ENCODE results near the gene PLET1.
A peak's percentile ranks its signal among the peaks of the same experiment; 100 is the strongest.

Gene PLET1

DNA sequence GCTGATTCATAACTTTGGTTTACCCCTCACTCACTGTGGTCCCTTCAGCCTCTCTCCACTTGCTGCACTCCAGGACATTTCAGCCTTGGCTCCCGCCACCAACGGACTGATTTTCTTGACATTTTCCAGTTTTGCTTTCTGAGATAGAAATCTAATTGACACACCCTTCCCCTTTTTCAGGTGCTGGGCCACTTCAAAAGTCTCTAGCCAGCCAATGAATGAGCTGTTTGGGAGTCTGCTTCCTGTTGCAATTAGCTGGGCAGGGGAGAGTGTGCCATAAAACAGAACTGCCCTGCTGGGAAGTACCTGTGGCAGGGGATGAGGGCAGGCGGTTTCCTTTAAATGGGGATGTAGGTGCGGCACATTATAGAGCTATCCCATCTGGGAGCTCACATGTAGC, 21.1 kb upstream of the PLET1 start:
- no peak for TF ChIP-seq CTCF (IDR thresholded peaks at IDR 0.05; ENCODE audit: low read depth, low read length)
- no peak for DNase-seq (ENCODE audit: extremely low read depth, low read depth)

- peak; percentile 76 for TF ChIP-seq CTCF (IDR thresholded peaks at IDR 0.05; ENCODE audit: low read depth, low read length)
- peak; percentile 47 for DNase-seq (ENCODE audit: extremely low read depth, low read depth)
These were observed 19.8 kb upstream of the PLET1 start for GRCh38 chr11:112280268-112281126.

DNA sequence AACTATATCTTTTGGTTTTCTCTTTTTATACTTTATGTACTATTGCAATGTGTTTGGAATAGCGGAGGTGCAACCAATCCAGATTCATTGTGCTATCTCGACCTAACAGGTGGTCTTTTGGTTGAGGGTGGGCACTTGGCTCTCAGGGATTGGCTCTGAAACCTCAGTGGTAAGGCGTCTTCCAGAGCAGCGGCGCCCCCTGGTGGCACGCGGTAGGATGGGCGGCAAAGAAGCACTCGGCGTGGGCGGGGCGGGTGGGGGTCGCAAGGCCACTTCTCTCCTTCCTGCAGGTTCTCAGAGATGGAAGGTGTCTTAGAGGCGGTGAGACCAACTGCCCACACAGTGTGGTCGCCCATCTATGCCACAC, 19.2 kb upstream of the PLET1 start:
- DNase-seq (ENCODE audit: extremely low read depth, low read depth), result no peak

DNA sequence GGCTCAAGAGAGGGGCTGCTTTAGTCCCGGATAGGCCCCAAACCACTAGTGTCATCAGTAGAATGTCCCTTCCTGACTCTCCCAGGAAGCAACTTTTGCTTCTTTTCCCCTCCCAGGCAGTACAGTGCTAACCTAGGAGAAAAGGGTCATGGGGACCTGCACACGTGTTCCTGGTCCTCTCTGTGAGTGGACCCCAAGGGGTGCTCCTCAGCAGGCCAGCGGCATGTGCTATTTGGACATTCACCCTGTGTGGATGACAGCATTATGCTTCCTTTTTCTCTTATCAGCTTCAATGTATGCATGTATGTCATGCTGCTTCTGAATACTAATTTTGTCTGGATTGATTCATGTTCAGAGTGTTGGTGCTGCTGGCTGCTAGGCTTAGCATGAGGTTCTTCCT, 18.1 kb upstream of the PLET1 start:
- TF ChIP-seq CTCF (IDR thresholded peaks at IDR 0.05; ENCODE audit: low read depth, low read length), result no peak
- DNase-seq (ENCODE audit: extremely low read depth, low read depth), result no peak

More for the DNA sequence above, 19.2 kb upstream of the PLET1 start:
- TF ChIP-seq CTCF (IDR thresholded peaks at IDR 0.05; ENCODE audit: low read depth, low read length), result peak; percentile 75

GRCh38 chr11:112277941-112278340, 17.3 kb upstream of the PLET1 start:
- DNase-seq (ENCODE audit: extremely low read depth, low read depth), result no peak
- TF ChIP-seq CTCF (IDR thresholded peaks at IDR 0.05; ENCODE audit: low read depth, low read length), result no peak

DNA sequence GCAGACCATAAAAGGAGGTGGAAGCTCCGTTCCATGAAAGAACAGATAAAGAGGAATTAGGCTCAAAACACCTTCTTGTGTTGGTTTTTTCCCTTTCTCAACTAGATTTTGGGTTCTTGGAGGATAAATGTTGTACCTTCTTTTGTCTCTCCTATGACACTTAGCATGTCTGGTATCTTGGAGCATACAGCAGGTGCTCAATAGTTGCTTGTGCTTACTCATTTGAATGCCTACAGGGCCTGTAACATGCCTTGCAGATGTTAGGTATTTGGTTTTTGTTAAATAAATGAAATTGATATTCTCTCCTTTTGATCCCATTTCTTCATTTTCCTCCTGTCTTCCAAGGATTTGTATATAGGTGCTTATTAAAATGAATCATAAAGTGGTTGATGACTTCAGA, 16.4 kb upstream of the PLET1 start:
- no peak for DNase-seq (ENCODE audit: extremely low read depth, low read depth)
- no peak for TF ChIP-seq CTCF (IDR thresholded peaks at IDR 0.05; ENCODE audit: low read depth, low read length)

DNA sequence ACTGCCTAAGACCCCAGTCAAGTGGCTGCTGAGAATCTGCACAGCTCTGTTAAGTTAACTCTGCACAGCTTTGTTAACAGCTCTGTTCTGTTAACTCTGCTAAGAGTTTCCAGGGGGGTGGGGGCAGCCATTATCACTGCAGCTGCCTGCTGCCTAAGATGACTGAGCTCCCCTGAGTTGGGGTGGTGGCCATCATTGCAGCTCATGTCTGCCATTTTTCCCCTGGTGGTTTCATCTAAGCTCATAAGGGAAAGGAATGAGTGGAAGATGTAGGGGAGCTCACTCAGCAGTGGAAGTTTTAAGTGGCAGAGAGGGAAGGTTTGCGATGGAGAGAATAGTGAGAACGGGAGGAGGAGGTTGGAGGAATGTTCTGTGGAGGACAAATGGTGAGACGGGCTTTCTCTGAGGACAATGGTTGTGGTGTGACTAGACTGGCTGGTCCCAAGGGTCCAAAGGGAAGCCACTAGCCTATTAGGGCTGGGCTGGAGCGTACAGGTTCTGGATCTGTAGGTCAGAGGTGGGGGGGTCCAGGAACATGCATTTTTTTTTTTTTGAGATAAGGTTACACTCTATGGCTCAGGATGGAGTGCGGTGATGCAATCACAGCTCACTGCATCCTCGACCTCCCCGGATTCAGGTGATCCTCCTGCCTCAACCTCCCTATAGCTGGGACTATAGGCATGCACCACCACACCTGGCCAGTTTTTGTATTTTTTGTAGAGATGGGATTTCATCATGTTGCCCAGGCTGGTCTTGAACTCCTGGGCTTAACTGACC, 13.5 kb upstream of the PLET1 start:
- no peak for DNase-seq (ENCODE audit: extremely low read depth, low read depth)
- no peak for TF ChIP-seq CTCF (IDR thresholded peaks at IDR 0.05; ENCODE audit: low read depth, low read length)

All from AG09319 (cell line).